Right lobe of liver (tissue), 6 donors: ENCODE data around the gene SHOC2. TPM values are rescaled to one million over a fixed set of nuclear protein-coding genes. Genes with fewer than 3 reads are reported as not detected.

Experiments used
- ATAC-seq, 4 donors: fragments of 200-7000 bp; cut with Tn5 transposase; one replicate each; pipeline ENCODE4 v1.9.1; 2020; ENCODE audit warnings: mild to moderate bottlenecking in 4 of 4, moderate library complexity in 4 of 4
- DNase-seq, 3 donors: peaks; one replicate each; pipeline ENCODE4 v3.0.0-alpha.2; 2020
- H3K27ac ChIP-seq, 3 donors: fragments of 200-600 bp; one replicate each; pipeline ENCODE4 v1.8.0; 2022
- H3K27me3 ChIP-seq, 2 donors: fragments of 200-600 bp; one replicate each; pipeline ENCODE4 v1.8.0; 2022
- H3K36me3 ChIP-seq, 4 donors: fragments of 200-600 bp; sonication (generic) in 1 of 4; one replicate each; pipeline versions ENCODE4 v1.5.1 to v1.8.0; 2017 to 2022; ENCODE audit warnings: control low read depth in 1 of 4
- H3K4me1 ChIP-seq, 4 donors: fragments of 200-600 bp; sonication (generic) in 1 of 4; one replicate each; pipeline versions ENCODE4 v1.5.1 to v1.8.0; 2017 to 2022; ENCODE audit warnings: control low read depth in 1 of 4
- H3K4me3 ChIP-seq, 3 donors: fragments of 200-600 bp; one replicate each; pipeline ENCODE4 v1.8.0; 2022
- H3K9me3 ChIP-seq, 4 donors: fragments of 200-600 bp; sonication (generic) in 1 of 4; one replicate each; pipeline versions ENCODE4 v1.5.1 to v1.8.0; 2017 to 2022; ENCODE audit warnings: control low read depth in 1 of 4
- CTCF ChIP-seq, 4 donors: fragments of 200-600 bp in 3 of 4; fragments of 450-650 bp in 1 of 4; IDR thresholded peaks; one replicate each; pipeline versions ENCODE4 v1.5.1 to v1.8.0; 2016 to 2022; ENCODE audit warnings: antibody characterized with exemption in 4 of 4, mild to moderate bottlenecking in 2 of 4
- POLR2A ChIP-seq: fragments of 450-650 bp; IDR thresholded peaks from one replicate; pipeline ENCODE4 v1.6.1; 2017; ENCODE audit warnings: antibody characterized with exemption, mild to moderate bottlenecking
- WGBS: methylation state at CpG from one replicate; pipeline ENCODE4 v1.1.6; 2018; ENCODE audit warnings: low coverage, low lambda C conversion rate; ENCODE audit not compliant: insufficient coverage; ENCODE audit errors: missing lambda C conversion rate; 5-methylcytosine and 5-hydroxymethylcytosine counted together
- intact Hi-C, 2 donors: fragments of 100-400 bp; cut with DNase I; formaldehyde crosslinking; loops; one replicate each; pipeline versions ENCODE4 v1.11.2 to v1.14.1; 2022
- total RNA-seq, 6 experiments: library from RNA; depleted of rRNA in 2 of 6; stranded (reverse); fragments of >200 nt in 2 of 6; fragmentation: NEBNext Ultra II Directional in 3 of 6; extraction: Animal tissue kit (Norgen Biotek cat#: 25700) in 3 of 6; gene quantifications; one replicate each; pipeline versions ENCODE4 v1.1.0 to v1.2.4, GENCODE V29; 2016 to 2023
- donor health status: DM: no; HTN: yes; CAD: no.
- donor health status: DM: no; HTN: no; CAD: no.
- donor health status: DM: no; HTN: no; CAD: no.
- donor health status: DM: no; HTN: yes; CAD: no.
- donor health status: DM: no; HTN: yes; CAD: no.

SHOC2 gene
- total RNA-seq, 6 experiments from 2014 or later: 16.0 to 28.6 (median 22.2) TPM

- TF ChIP-seq CTCF (IDR thresholded peaks at IDR 0.05) (no peak), POLR2A (no peak)
These were observed 52.2 kb downstream of the SHOC2 start for GRCh38 chr10:110971638-110972037.

GRCh38 chr10:110972231-110973134 is 53.1 kb downstream of the SHOC2 start:
- H3K27me3 ChIP-seq: no peaks in the 10 kb centered on the region
- peak in 3 of 4 donors; percentile 44 to 57 (median 45) for ATAC-seq
- intact Hi-C loops: no loop called here
- H3K36me3 ChIP-seq: no peaks in the 10 kb centered on the region
- no peaks in the 10 kb centered on the region for H3K9me3 ChIP-seq
- DNase-seq: peak in 1 of 3 donors; percentile 39
- WGBS: 49% methylated on average over 5 of the region's 5 CpGs
- TF ChIP-seq POLR2A: no peak
- no peak for TF ChIP-seq CTCF (IDR thresholded peaks at IDR 0.05)
- peak overlapping the region in 1 of 3 donors; percentile 41 for H3K27ac ChIP-seq
- peaks cover 0 to 26% (median 5%) of the 10 kb centered on the region in 4 donors for H3K4me1 ChIP-seq
- H3K4me3 ChIP-seq: no peak overlapping the region

More at GRCh38 chr10:110971638-110972037, 52.2 kb downstream of the SHOC2 start:
- ATAC-seq (no peak), DNase-seq (no peak)
- intact Hi-C loops: no loop called here
- Histone ChIP-seq H3K27me3 (no peaks in the 10 kb centered on the region), H3K27ac (no peak overlapping the region), H3K36me3 (no peaks in the 10 kb centered on the region), H3K4me1 (peaks cover 0 to 20% (median 5%) of the 10 kb centered on the region in 4 donors), H3K4me3 (no peak overlapping the region), H3K9me3 (no peaks in the 10 kb centered on the region)

GRCh38 chr10:110973400-110973799 is 54.0 kb downstream of the SHOC2 start:
- DNase-seq: no peak
- intact Hi-C loops: no loop called here
- Histone ChIP-seq H3K36me3 (no peaks in the 10 kb centered on the region), H3K4me3 (no peak overlapping the region), H3K9me3 (no peaks in the 10 kb centered on the region), H3K27me3 (no peaks in the 10 kb centered on the region), H3K27ac (no peak overlapping the region), H3K4me1 (peaks cover 0 to 33% (median 7%) of the 10 kb centered on the region in 4 donors)
- ATAC-seq: no peak
- WGBS: 41% methylated on average over 3 of the region's 3 CpGs
- TF ChIP-seq POLR2A: no peak
- TF ChIP-seq CTCF (IDR thresholded peaks at IDR 0.05): no peak

GRCh38 chr10:110976577-110976976 is 57.2 kb downstream of the SHOC2 start:
- Histone ChIP-seq H3K9me3 (no peaks in the 10 kb centered on the region), H3K27me3 (no peaks in the 10 kb centered on the region), H3K4me3 (no peak overlapping the region), H3K27ac (no peak overlapping the region), H3K36me3 (no peaks in the 10 kb centered on the region), H3K4me1 (peaks cover 0 to 33% (median 7%) of the 10 kb centered on the region in 4 donors)
- ATAC-seq: no peak
- WGBS: 92% methylated on average over 1 of the region's 1 CpG
- no peak for DNase-seq
- TF ChIP-seq POLR2A: no peak
- TF ChIP-seq CTCF (IDR thresholded peaks at IDR 0.05): no peak
- intact Hi-C loops: no loop called here
